Smooth muscle cell (in vitro differentiated cells): ENCODE results near the gene NEK8. TPM values are rescaled to one million over a fixed set of nuclear protein-coding genes. Genes with fewer than 3 reads are reported as not detected.

Experiments used
- DNase-seq: peaks from one replicate; lab custom pipeline; 2025; ENCODE audit not compliant: unreplicated experiment; lab: John Stamatoyannopoulos, UW
- H2AFZ ChIP-seq: fragments of 200-600 bp; sonication (generic); 2 replicates; pipeline ENCODE4 v1.6.0; 2016; ENCODE audit warnings: antibody characterized with exemption, low read depth, mild to moderate bottlenecking
- H3F3A ChIP-seq: fragments of 200-600 bp; sonication (generic); 2 replicates; pipeline ENCODE4 v1.6.0; 2017; ENCODE audit warnings: antibody characterized with exemption, low read depth
- H3K27ac ChIP-seq: fragments of 200-600 bp; sonication (generic); 2 replicates; pipeline ENCODE4 v1.5.1; 2016; ENCODE audit warnings: low read depth, mild to moderate bottlenecking
- H3K27me3 ChIP-seq: fragments of 200-600 bp; sonication (generic); 2 replicates; pipeline ENCODE4 v1.6.1; 2016; ENCODE audit warnings: low read depth, mild to moderate bottlenecking
- H3K36me3 ChIP-seq: fragments of 200-600 bp; sonication (generic); 2 replicates; pipeline ENCODE4 v1.5.1; 2016; ENCODE audit warnings: low read depth
- H3K4me1 ChIP-seq: fragments of 200-600 bp; sonication (generic); 2 replicates; pipeline ENCODE4 v1.5.1; 2016; ENCODE audit warnings: low read depth
- H3K4me2 ChIP-seq: fragments of 200-600 bp; sonication (generic); 2 replicates; pipeline ENCODE4 v1.6.0; 2016; ENCODE audit warnings: mild to moderate bottlenecking
- H3K4me3 ChIP-seq: fragments of 200-600 bp; sonication (generic); 2 replicates; pipeline ENCODE4 v1.5.1; 2016; ENCODE audit warnings: mild to moderate bottlenecking
- H3K79me2 ChIP-seq: fragments of 200-600 bp; sonication (generic); 2 replicates; pipeline ENCODE4 v1.6.0; 2016; ENCODE audit warnings: low read depth, mild to moderate bottlenecking
- H3K9ac ChIP-seq: fragments of 200-600 bp; sonication (generic); 2 replicates; pipeline ENCODE4 v1.6.0; 2016; ENCODE audit warnings: low read depth
- H3K9me3 ChIP-seq: fragments of 200-600 bp; sonication (generic); replicated peaks from 2 replicates; pipeline ENCODE4 v1.5.1; 2016; ENCODE audit warnings: low read depth
- H4K20me1 ChIP-seq: fragments of 200-600 bp; sonication (generic); 2 replicates; pipeline ENCODE4 v1.6.0; 2016; ENCODE audit warnings: low read depth
- CTCF ChIP-seq: fragments of 200-600 bp; sonication (generic); IDR thresholded peaks from 2 replicates; pipeline ENCODE4 v1.5.1; 2017; ENCODE audit warnings: borderline replicate concordance, mild to moderate bottlenecking, antibody characterized with exemption; ENCODE audit not compliant: insufficient read depth, poor library complexity, severe bottlenecking
- WGBS: methylation state at CpG from one replicate; pipeline ENCODE4 v1.1.7; 2016; ENCODE audit warnings: low lambda C conversion rate; 5-methylcytosine and 5-hydroxymethylcytosine counted together
- polyA plus RNA-seq: library from polyadenylated mRNA; unstranded; fragments of >200 nt; fragmentation: Nextera tagmentation; extraction: Ambion mirVana; gene quantifications from 2 replicates; pipeline ENCODE4 v1.2.1, GENCODE V29; 2016
- total RNA-seq: library from RNA; depleted of rRNA; stranded (reverse); fragments of >200 nt; gene quantifications from 2 replicates; pipeline ENCODE4 v1.2.3, GENCODE V29; 2014

Gene NEK8
- total and polyA plus RNA-seq, 2 experiments from 2014 or later: 2.8 to 4.6 TPM

- no peak overlapping the region for H2AFZ ChIP-seq
- H3F3A ChIP-seq: peaks cover 11% of the 10 kb centered on the region
- no peak overlapping the region for H3K4me3 ChIP-seq
- H3K27ac ChIP-seq: no peak overlapping the region
- no peak for DNase-seq
- H3K4me2 ChIP-seq: no peak overlapping the region
- 95% methylated on average over 10 of the region's 10 CpGs for WGBS
- H3K4me1 ChIP-seq: peaks cover 7% of the 10 kb centered on the region
- no peak overlapping the region for H3K9ac ChIP-seq
- no peaks in the 10 kb centered on the region for H3K36me3 ChIP-seq
- peaks cover 14% of the 10 kb centered on the region for H4K20me1 ChIP-seq
- H3K79me2 ChIP-seq: peaks cover 18% of the 10 kb centered on the region
- no peaks in the 10 kb centered on the region for H3K27me3 ChIP-seq
- H3K9me3 ChIP-seq: no peaks in the 10 kb centered on the region
- TF ChIP-seq CTCF: no peak
Observed at GRCh38 chr17:28740406-28741357, 12.1 kb downstream of the NEK8 start.

GRCh38 chr17:28741358-28742349, 13.1 kb downstream of the NEK8 start:
- no peak overlapping the region for H2AFZ ChIP-seq
- no peaks in the 10 kb centered on the region for H3K36me3 ChIP-seq
- no peak for TF ChIP-seq CTCF
- peaks cover 28% of the 10 kb centered on the region for H3K79me2 ChIP-seq
- 92% methylated on average over 19 of the region's 19 CpGs for WGBS
- no peak overlapping the region for H3K4me2 ChIP-seq
- H3K9me3 ChIP-seq: no peaks in the 10 kb centered on the region
- H3F3A ChIP-seq: peaks cover 17% of the 10 kb centered on the region
- no peak for DNase-seq
- H3K27me3 ChIP-seq: no peaks in the 10 kb centered on the region
- H3K4me1 ChIP-seq: peaks cover 16% of the 10 kb centered on the region
- no peak overlapping the region for H3K27ac ChIP-seq
- no peak overlapping the region for H3K9ac ChIP-seq
- peaks cover 24% of the 10 kb centered on the region for H4K20me1 ChIP-seq
- H3K4me3 ChIP-seq: no peak overlapping the region

- Histone ChIP-seq H2AFZ (no peak within 1 kb of the TSS), H3K27ac (peak within 1 kb of the TSS; percentile 94), H3K9ac (peak within 1 kb of the TSS; percentile 96), H3K36me3 (no peaks in the 10 kb centered on the region), H3K4me3 (peak within 1 kb of the TSS; percentile 73), H3K9me3 (no peaks in the 10 kb centered on the region), H3K4me1 (peaks cover 16% of the 10 kb centered on the region), H4K20me1 (peaks cover 42% of the 10 kb centered on the region), H3K27me3 (no peaks in the 10 kb centered on the region), H3F3A (peaks cover 24% of the 10 kb centered on the region), H3K4me2 (peak within 1 kb of the TSS; percentile 89), H3K79me2 (peaks cover 38% of the 10 kb centered on the region)
- 1% methylated on average over 66 of the region's 70 CpGs for WGBS
- DNase-seq: peak; percentile 64
- TF ChIP-seq CTCF: no peak
Observed at GRCh38 chr17:28743243-28744103, 14.9 kb downstream of the NEK8 start, which contains the start of gene TRAF4. Gene TRAF4, plus strand, starts transcription at chr17:28744011. Its CDS starts 102 bp downstream, at chr17:28744113.
